A673 (cell line): ENCODE results near the gene C4BPA.

Experiments
- CTCF ChIP-seq: fragments of 300-800, 200-600 bp; sonication (generic); conservative IDR thresholded peaks from 2 replicates; pipeline ENCODE4 v1.5.1; 2017; ENCODE audit warnings: low read depth, mild to moderate bottlenecking, antibody characterized with exemption, low read length, moderate library complexity, mixed read lengths
- EZH2 ChIP-seq: fragments of 200-600 bp; sonication (generic); IDR thresholded peaks from 2 replicates; pipeline ENCODE4 v1.6.1; 2017; ENCODE audit warnings: borderline replicate concordance, low read depth, mild to moderate bottlenecking, mixed read lengths, antibody characterized with exemption, low read length; ENCODE audit not compliant: poor library complexity, severe bottlenecking

GRCh38 chr1:207091200-207091908 is 12.7 kb upstream of the C4BPA start:
- TF ChIP-seq EZH2 (no peak), CTCF (no peak)
